Mesendoderm (in vitro differentiated cells): ENCODE data around the gene ADM2.

ENCODE experiments used
- DNase-seq: peaks from one replicate; pipeline ENCODE4 v3.0.0; 2013
- H2AK5ac ChIP-seq: 2 replicates; pipeline ENCODE4 v1.6.1; 2013; ENCODE audit warnings: low read length, inconsistent platforms
- H2BK120ac ChIP-seq: 2 replicates; pipeline ENCODE4 v1.6.1; 2013; ENCODE audit warnings: low read depth, mild to moderate bottlenecking, low read length, moderate library complexity, mixed read lengths
- H2BK15ac ChIP-seq: replicated peaks from 2 replicates; pipeline ENCODE4 v1.6.1; 2013; ENCODE audit warnings: low read depth, mild to moderate bottlenecking, moderate library complexity
- H2BK5ac ChIP-seq: 2 replicates; pipeline ENCODE4 v1.6.1; 2013; ENCODE audit warnings: low read length, inconsistent platforms
- H3K18ac ChIP-seq: 2 replicates; pipeline ENCODE4 v1.6.1; 2013; ENCODE audit warnings: mild to moderate bottlenecking, low read length, mixed read lengths
- H3K23ac ChIP-seq: one replicate; pipeline ENCODE4 v1.6.1; 2013; ENCODE audit warnings: low read length
- H3K27ac ChIP-seq: 2 replicates; pipeline ENCODE4 v1.5.1; 2013; ENCODE audit warnings: low read depth, mild to moderate bottlenecking, inconsistent platforms, low read length, moderate library complexity
- H3K27me3 ChIP-seq: 2 replicates; pipeline ENCODE4 v1.6.1; 2013; ENCODE audit warnings: low read length, control low read depth, mild to moderate bottlenecking, inconsistent platforms; ENCODE audit not compliant: insufficient read depth, poor library complexity
- H3K36me3 ChIP-seq: 2 replicates; pipeline ENCODE4 v1.6.1; 2013; ENCODE audit warnings: low read length, inconsistent platforms; ENCODE audit not compliant: control insufficient read depth, insufficient read depth
- H3K4ac ChIP-seq: one replicate; pipeline ENCODE4 v1.6.1; 2013; ENCODE audit warnings: low read depth, mild to moderate bottlenecking, low read length, moderate library complexity
- H3K4me1 ChIP-seq: 2 replicates; pipeline ENCODE4 v1.6.1; 2013; ENCODE audit warnings: low read depth, low read length, inconsistent platforms; ENCODE audit not compliant: control insufficient read depth
- H3K4me2 ChIP-seq: 2 replicates; pipeline ENCODE4 v1.6.1; 2013; ENCODE audit warnings: low read length
- H3K4me3 ChIP-seq: 2 replicates; pipeline ENCODE4 v1.5.1; 2013; ENCODE audit warnings: mild to moderate bottlenecking, low read length
- H3K56ac ChIP-seq: one replicate; pipeline ENCODE4 v1.6.1; 2013; ENCODE audit warnings: low read length
- H3K79me1 ChIP-seq: 2 replicates; pipeline ENCODE4 v1.6.1; 2013; ENCODE audit warnings: low read length, inconsistent platforms
- H3K79me2 ChIP-seq: 2 replicates; pipeline ENCODE4 v1.6.1; 2013; ENCODE audit warnings: mild to moderate bottlenecking, low read length; ENCODE audit not compliant: control insufficient read depth, insufficient read depth
- H3K9ac ChIP-seq: 2 replicates; pipeline ENCODE4 v1.6.1; 2013; ENCODE audit warnings: low read length, inconsistent platforms
- H4K5ac ChIP-seq: one replicate; pipeline ENCODE4 v1.6.1; 2013; ENCODE audit warnings: low read length
- H4K8ac ChIP-seq: one replicate; pipeline ENCODE4 v1.6.1; 2013; ENCODE audit warnings: low read depth, mild to moderate bottlenecking, control low read depth, low read length, moderate library complexity
- WGBS: extraction: QIAGEN DNeasy Blood & Tissue Kit; methylation state at CpG from one replicate; pipeline ENCODE4 v1.1.7; 2013; ENCODE audit warnings: low lambda C conversion rate, missing lambda C conversion rate; ENCODE audit not compliant: insufficient coverage; ENCODE audit errors: extremely low coverage; 5-methylcytosine and 5-hydroxymethylcytosine counted together

The ADM2 gene

DNA sequence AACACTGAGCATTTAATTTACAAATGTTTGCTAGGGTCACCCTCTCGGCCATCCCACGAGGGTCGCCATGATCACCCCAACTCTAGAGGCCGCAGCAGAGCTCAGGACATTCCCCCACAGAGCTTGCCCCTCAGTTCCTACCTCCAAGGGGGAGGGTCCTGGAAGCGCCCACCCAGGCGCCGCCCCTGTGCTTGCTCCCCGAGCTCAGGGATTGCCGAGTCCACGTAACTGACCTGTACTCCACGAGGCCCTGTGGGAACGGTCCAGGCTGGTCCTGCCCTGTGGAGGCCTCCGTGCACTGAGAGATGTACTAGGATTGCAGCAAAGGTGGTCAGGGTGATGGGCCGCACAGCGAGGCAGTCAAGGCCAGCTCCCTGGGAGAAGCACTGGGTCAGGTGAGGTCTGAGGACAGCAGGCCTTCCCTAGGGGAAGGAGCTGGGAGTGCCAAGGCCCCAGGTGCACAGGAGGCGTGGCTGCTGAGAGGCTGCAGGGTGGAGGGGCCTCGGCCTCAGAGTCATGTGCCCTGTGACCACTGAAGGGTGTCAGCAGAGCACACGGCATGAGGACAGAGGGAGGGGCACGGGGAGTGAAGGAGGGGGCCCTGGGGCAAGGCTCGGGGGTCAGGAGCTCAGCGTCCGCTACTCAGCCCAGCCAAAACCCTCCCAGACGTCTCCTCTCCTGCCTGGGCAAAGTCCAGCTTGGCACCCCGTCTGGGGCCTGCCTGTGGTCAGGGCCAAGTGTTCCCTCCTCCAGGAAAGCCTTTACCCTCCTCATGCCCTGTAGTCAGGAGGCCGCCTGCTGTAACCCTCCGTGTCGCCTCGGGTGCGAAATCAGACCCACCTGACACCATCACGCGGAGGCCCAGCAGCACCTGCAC is 2.9 kb downstream of the ADM2 start:
- no CpG with 5 or more reads among the region's 31 CpGs for WGBS
- Histone ChIP-seq H4K5ac (no peak overlapping the region), H3K79me1 (no peaks in the 10 kb centered on the region), H3K4ac (no peak overlapping the region), H3K27ac (no peak overlapping the region), H3K56ac (no peak overlapping the region), H3K18ac (no peak overlapping the region), H2BK15ac (no peak overlapping the region), H2BK5ac (no peak overlapping the region), H2BK120ac (no peak overlapping the region), H3K4me1 (no peaks in the 10 kb centered on the region), H3K4me2 (no peak overlapping the region), H4K8ac (no peak overlapping the region), H3K79me2 (no peaks in the 10 kb centered on the region), H2AK5ac (no peak overlapping the region), H3K9ac (no peak overlapping the region), H3K36me3 (no peaks in the 10 kb centered on the region), H3K23ac (no peak overlapping the region), H3K27me3 (no peaks in the 10 kb centered on the region), H3K4me3 (no peak overlapping the region)
- no peak for DNase-seq

DNA sequence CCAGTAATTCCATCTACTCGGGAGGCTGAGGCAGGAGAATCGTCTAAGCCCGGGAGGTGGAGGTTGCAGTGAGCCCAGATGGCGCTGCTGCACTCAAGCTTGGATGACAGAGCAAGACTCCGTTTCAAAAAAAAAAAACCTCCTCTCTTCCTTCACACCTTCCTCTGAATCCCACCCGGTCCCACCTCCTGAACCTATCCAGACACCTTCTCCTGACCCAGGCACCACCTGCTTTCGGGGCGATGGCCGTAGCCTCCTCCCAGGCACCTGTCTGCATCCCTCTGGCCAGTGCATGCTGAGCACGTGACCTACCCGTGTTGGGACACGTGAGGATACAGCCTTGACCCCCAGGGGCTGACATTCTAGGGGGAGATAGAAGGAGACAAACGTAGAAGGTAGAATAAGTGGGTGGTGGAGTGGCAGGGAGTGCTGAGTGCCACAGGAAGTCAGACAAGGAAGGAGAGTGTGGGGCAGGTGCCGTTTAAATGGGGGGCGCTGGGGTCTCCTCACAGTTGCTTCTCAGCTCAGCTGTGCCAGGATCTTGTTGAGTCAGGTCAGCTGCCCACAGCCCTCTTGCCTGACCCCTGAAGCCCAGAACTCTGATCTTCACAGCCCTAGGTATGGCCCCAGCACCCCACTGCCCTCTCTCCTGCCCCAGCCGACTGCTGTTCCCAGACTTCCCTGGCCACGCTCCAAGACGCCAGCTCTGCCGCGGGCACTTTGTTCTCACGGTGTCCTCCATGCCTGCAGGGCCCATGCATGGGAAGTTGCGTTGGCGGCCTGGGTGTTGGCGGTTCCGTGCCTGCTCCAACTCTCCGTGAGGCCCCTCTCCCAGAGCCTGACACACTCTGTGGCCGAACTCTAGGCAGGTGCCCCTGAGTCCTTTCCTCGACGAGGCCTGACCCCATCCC is 4.1 kb downstream of the ADM2 start:
- no peaks in the 10 kb centered on the region for H3K27me3 ChIP-seq
- peak overlapping the region; percentile 34 for H3K56ac ChIP-seq
- H3K18ac ChIP-seq, result no peak overlapping the region
- H2BK5ac ChIP-seq, result no peak overlapping the region
- H4K5ac ChIP-seq, result no peak overlapping the region
- DNase-seq, result no peak
- no CpG with 5 or more reads among the region's 29 CpGs for WGBS
- no peak overlapping the region for H3K4me3 ChIP-seq
- no peak overlapping the region for H2AK5ac ChIP-seq
- H3K23ac ChIP-seq, result no peak overlapping the region
- H3K79me2 ChIP-seq, result no peaks in the 10 kb centered on the region
- H3K9ac ChIP-seq, result no peak overlapping the region
- H3K79me1 ChIP-seq, result no peaks in the 10 kb centered on the region
- H3K27ac ChIP-seq, result no peak overlapping the region
- H3K4ac ChIP-seq, result no peak overlapping the region
- no peak overlapping the region for H2BK15ac ChIP-seq
- no peak overlapping the region for H4K8ac ChIP-seq
- H3K36me3 ChIP-seq, result no peaks in the 10 kb centered on the region
- no peaks in the 10 kb centered on the region for H3K4me1 ChIP-seq
- no peak overlapping the region for H3K4me2 ChIP-seq
- H2BK120ac ChIP-seq, result no peak overlapping the region

DNA sequence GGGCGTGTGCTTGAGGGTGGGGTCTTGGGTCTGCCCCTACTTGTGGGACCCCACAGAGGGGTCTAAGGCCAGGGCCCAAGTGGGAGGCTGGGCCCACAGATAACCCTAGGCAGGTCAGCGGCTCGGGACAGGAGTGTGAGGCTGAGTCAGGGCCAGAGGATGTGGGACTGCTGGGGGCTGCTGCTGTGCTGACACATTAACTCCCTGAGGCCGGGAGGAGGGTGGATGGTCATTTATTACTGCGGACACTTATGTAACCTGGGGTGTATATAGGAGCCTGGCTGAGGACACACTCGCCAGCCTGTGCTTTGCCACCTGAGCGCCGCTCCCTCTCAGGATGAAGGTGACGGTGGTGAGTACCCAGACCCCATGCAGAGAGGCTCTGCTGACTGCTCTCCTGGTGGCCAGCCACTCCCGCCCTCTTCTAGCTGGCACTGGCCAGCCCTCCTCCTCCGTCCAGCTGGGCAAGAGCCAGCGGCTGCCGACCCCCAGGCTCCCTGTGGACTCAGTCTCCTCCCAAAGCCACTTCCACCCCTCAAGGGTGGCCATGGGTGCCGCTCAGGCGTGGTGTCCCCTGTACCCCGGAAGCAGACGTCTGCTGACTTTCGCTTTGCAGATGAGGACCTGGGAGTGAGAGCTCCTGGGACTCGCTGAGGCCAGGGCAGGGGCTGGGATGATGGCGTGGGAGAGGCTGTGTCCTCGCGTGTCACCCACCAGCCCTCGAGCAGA is 5.4 kb downstream of the ADM2 start, which contains the start of gene MIOX:
MIOX (plus strand) TSS at position 299 of the 729 bp plus-strand sequence; CDS start at position 338, 39 bp downstream.
- Histone ChIP-seq H3K79me2 (no peaks in the 10 kb centered on the region), H3K4me1 (no peaks in the 10 kb centered on the region), H3K79me1 (no peaks in the 10 kb centered on the region), H2BK5ac (no peak within 1 kb of the TSS), H4K8ac (no peak within 1 kb of the TSS), H3K23ac (no peak within 1 kb of the TSS), H3K36me3 (no peaks in the 10 kb centered on the region), H2BK120ac (no peak within 1 kb of the TSS), H3K27ac (no peak within 1 kb of the TSS), H3K9ac (no peak within 1 kb of the TSS), H3K18ac (no peak within 1 kb of the TSS), H3K27me3 (no peaks in the 10 kb centered on the region), H3K4ac (no peak within 1 kb of the TSS), H4K5ac (no peak within 1 kb of the TSS), H2BK15ac (no peak within 1 kb of the TSS), H2AK5ac (no peak within 1 kb of the TSS), H3K4me2 (no peak within 1 kb of the TSS), H3K56ac (no peak within 1 kb of the TSS), H3K4me3 (no peak within 1 kb of the TSS)
- WGBS, result no CpG with 5 or more reads among the region's 23 CpGs
- no peak for DNase-seq

GRCh38 chr22:50487290-50488005 is 6.1 kb downstream of the ADM2 start:
- Histone ChIP-seq H3K23ac (no peak overlapping the region), H2BK15ac (no peak overlapping the region), H3K27ac (no peak overlapping the region), H3K27me3 (no peaks in the 10 kb centered on the region), H2BK5ac (no peak overlapping the region), H3K4me1 (no peaks in the 10 kb centered on the region), H3K79me1 (no peaks in the 10 kb centered on the region), H3K4ac (no peak overlapping the region), H4K8ac (no peak overlapping the region), H3K9ac (no peak overlapping the region), H2BK120ac (no peak overlapping the region), H3K4me3 (no peak overlapping the region), H3K56ac (no peak overlapping the region), H3K79me2 (no peaks in the 10 kb centered on the region), H2AK5ac (no peak overlapping the region), H3K18ac (no peak overlapping the region), H3K4me2 (no peak overlapping the region), H3K36me3 (no peaks in the 10 kb centered on the region), H4K5ac (no peak overlapping the region)
- no peak for DNase-seq
- no CpG with 5 or more reads among the region's 23 CpGs for WGBS

GRCh38 chr22:50488006-50488677 is 6.8 kb downstream of the ADM2 start:
- no peak overlapping the region for H3K18ac ChIP-seq
- no peaks in the 10 kb centered on the region for H3K27me3 ChIP-seq
- H3K4me2 ChIP-seq, result no peak overlapping the region
- no CpG with 5 or more reads among the region's 18 CpGs for WGBS
- H3K4me1 ChIP-seq, result no peaks in the 10 kb centered on the region
- H2BK5ac ChIP-seq, result no peak overlapping the region
- no peak overlapping the region for H3K23ac ChIP-seq
- H2AK5ac ChIP-seq, result no peak overlapping the region
- no peak overlapping the region for H3K4me3 ChIP-seq
- no peak overlapping the region for H3K27ac ChIP-seq
- no peaks in the 10 kb centered on the region for H3K79me1 ChIP-seq
- H3K36me3 ChIP-seq, result no peaks in the 10 kb centered on the region
- no peak overlapping the region for H4K5ac ChIP-seq
- no peak overlapping the region for H3K4ac ChIP-seq
- no peaks in the 10 kb centered on the region for H3K79me2 ChIP-seq
- DNase-seq, result no peak
- H4K8ac ChIP-seq, result no peak overlapping the region
- H2BK15ac ChIP-seq, result no peak overlapping the region
- H3K9ac ChIP-seq, result no peak overlapping the region
- no peak overlapping the region for H3K56ac ChIP-seq
- no peak overlapping the region for H2BK120ac ChIP-seq
